ENCODE results near the gene PTGIR.

DNA sequence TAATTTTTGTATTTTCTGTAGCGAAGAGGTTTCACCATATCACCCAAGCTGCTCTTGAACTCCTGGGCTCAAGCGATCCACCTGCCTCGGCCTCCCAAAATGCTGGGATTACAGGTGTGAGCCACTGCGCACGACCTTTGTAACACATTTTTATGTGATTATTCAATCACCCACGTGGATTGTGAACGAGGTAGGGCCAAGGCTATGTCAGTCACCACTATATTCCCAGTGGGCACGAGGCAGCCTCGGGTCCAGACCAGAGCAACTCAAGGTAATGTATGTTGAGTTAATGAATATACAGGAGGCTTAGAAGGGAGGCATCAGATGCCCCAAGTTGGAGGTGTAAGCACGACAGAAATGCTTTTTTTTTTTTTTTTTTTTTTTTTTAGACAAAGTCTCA is 8.9 kb downstream of the PTGIR start:
- TF ChIP-seq, protein P1, sequence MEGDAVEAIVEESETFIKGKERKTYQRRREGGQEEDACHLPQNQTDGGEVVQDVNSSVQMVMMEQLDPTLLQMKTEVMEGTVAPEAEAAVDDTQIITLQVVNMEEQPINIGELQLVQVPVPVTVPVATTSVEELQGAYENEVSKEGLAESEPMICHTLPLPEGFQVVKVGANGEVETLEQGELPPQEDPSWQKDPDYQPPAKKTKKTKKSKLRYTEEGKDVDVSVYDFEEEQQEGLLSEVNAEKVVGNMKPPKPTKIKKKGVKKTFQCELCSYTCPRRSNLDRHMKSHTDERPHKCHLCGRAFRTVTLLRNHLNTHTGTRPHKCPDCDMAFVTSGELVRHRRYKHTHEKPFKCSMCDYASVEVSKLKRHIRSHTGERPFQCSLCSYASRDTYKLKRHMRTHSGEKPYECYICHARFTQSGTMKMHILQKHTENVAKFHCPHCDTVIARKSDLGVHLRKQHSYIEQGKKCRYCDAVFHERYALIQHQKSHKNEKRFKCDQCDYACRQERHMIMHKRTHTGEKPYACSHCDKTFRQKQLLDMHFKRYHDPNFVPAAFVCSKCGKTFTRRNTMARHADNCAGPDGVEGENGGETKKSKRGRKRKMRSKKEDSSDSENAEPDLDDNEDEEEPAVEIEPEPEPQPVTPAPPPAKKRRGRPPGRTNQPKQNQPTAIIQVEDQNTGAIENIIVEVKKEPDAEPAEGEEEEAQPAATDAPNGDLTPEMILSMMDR (IDR thresholded peaks at IDR 0.05): no peak
- no peak for TF ChIP-seq POLR2A (IDR thresholded peaks at IDR 0.05)
